MV-4-11 (cell line): Measurements from ENCODE around the gene TMPRSS13.
A peak's percentile ranks its signal among the peaks of the same experiment; 100 is the strongest.
"Not testable (repeated sequence)": the region's sequence is repeated elsewhere in the genome, so short reads cannot be mapped to it uniquely, and the experiment has no call there.

Experiments
- DNase-seq: peaks from one replicate; lab custom pipeline; 2025; lab: John Stamatoyannopoulos, UW

Gene TMPRSS13

DNA sequence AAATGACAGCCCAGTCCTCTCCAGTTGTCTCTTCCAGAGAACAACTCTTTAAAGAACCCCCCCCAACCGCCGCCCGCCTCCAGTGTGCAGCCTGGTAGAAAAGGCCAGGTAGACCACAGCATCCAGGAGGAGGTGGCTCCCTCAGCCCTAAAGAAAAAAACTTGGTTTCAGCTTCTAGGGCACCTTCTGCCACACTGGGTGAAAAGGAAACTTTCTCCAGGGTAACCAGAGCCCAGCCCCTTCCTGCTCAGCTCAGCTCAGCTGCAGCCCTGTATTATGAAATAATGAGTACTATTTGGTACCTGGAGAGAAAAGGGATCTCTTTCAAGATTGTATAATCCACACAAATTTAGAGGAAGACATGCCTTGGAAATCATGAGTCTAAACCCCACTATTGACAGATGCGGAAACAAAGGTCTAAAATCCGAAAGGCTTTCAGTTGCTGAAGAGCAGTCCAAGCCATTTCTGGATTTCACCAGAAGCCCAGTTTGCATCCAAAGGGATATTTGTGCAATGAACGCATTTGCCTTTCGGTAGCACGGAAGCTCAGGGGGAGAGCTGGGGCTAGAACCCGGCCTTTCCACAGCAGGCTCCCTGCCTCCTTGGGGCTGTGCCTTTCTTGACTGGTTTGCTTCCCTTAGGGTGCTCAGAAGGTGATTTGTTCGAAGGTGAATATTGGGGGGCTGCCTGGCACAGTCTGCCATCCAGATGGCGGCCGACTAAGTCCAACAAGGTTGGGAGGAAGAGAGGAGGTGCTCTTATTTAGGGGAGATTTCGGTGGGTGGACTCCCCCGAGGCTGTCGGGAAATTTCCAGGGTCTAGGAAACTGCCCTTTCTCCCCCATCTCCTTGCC is 56.0 kb downstream of the TMPRSS13 start:
- peak; percentile 18 for DNase-seq

DNA sequence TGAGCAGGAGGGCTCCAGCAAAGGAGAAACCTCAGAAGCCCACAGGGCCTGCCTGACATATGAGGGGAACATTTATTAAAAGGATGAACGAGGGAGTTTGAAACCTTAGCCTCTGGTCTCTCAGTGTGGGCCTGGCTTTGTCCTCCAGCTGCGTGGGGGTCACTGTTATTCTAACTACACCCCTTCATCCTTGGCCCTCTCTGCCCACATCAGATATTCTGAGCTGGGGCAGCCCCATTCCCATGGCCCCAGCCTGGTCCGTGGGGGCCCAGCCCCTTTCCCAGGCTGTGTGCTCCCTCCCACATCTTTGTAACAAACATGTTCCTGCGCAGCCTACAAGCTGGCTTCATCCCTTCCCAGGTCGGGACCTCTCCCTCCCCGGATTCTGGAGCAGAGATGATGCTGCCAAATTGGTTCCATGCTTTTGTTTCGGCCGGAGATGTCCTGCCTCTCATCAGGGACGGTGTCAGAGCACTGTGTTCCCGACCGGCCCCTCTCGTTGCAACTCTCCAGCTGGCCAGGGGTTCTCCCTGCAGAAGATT is 56.7 kb downstream of the TMPRSS13 start:
- no peak for DNase-seq

GRCh38 chr11:117871784-117872183 is 57.4 kb downstream of the TMPRSS13 start:
- no peak for DNase-seq

DNA sequence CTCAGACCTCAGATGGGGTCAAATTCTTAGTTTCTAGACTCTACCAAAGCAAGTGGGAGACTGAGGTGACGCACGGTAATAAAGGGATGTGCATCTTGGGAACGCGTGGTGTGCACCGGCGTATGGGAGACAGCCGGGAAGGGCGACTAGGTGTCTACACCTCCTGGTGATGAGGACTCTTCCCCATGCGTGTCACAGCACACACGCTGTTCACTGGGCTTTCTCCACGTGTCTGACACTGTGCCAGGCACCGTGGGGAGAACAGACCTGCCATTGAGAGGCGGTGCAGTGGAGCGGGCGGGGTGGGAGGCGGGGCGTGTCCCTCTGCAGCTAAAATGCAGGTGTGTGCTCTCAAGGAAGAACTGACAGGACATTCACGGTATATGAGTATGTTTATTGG is 58.0 kb downstream of the TMPRSS13 start:
- no peak for DNase-seq

- DNase-seq: no peak
These were observed 58.9 kb downstream of the TMPRSS13 start for GRCh38 chr11:117870103-117870952.

DNA sequence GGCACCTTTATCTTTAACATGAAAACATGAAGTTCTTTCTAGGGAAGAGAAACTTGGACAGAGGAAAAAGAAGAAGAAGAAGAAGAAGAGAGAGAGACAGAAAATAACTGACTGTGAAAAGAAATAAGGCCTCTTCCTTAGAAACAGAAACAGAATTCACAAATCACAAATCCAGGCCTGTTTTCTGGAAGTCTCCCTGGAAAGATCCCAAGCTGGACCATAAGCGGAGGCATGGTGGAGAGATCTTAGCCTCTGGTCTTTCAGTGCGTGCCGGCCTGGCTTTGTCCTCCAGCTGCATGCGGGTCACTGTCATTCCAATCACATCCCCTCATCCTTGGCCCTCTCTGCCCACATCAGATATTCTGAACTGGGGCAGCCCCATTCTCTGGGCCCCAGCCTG is 59.6 kb downstream of the TMPRSS13 start:
- no peak for DNase-seq

GRCh38 chr11:117868815-117869561 is 60.2 kb downstream of the TMPRSS13 start:
- DNase-seq: no peak

GRCh38 chr11:117868088-117868487 is 61.1 kb downstream of the TMPRSS13 start:
- no peak for DNase-seq

GRCh38 chr11:117866526-117866925 is 62.7 kb downstream of the TMPRSS13 start:
- DNase-seq: no peak

DNA sequence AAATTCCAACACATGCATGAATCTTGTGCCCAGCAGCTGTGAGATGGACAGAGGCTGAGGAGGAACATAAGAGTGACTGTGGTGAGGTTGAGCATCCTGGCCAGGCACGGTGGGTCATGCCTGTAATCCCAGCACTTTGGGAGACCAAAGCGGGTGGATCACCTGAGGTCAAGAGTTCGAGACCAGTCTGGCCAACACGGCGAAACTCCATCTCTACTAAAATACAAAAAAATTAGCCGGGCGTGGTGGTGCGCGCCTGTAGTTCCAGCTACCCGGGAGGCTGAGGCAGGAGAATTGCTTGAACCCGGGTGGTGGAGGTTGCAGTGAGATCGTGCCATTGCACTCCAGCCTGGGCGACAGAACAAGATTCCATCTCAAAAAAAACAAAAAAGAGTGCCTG is 63.7 kb downstream of the TMPRSS13 start:
- not testable (repeated sequence) for DNase-seq

DNA sequence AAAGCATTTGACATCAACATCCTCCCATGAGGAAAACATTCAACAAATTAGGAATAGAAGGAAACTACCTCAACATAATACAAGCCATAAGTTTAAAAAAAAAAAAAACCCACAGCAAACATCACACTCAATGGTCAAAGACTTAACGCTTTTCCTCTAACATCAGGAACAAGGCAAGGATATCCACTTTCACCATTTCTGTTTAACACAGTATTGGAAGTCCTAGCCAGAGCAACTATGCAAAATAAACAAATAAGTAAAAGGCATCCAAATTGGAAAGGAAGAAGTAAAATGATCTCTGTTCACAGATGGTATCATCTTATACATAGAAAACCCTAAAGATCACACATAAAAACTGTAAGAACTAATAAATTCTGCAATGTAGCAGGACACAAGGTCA is 65.8 kb downstream of the TMPRSS13 start:
- no peak for DNase-seq

DNA sequence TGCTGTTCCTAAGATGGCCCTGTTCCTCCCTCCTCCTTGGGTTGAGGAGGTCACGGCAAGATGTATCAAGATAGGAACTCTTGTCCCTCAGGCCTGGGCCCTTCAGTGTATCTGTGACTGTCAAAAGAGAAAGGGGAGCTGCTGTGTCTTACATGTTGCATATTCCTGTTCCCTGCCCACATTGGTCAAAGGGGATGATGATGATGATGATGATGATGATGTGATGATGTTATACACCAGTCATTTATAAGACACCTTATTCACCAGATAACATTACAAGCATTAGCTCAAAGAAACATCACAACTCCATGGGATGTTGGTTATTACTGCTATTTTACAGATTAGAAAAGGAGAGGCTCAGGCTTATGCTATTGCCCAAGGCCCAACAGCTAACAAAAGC is 66.4 kb downstream of the TMPRSS13 start:
- no peak for DNase-seq

DNA sequence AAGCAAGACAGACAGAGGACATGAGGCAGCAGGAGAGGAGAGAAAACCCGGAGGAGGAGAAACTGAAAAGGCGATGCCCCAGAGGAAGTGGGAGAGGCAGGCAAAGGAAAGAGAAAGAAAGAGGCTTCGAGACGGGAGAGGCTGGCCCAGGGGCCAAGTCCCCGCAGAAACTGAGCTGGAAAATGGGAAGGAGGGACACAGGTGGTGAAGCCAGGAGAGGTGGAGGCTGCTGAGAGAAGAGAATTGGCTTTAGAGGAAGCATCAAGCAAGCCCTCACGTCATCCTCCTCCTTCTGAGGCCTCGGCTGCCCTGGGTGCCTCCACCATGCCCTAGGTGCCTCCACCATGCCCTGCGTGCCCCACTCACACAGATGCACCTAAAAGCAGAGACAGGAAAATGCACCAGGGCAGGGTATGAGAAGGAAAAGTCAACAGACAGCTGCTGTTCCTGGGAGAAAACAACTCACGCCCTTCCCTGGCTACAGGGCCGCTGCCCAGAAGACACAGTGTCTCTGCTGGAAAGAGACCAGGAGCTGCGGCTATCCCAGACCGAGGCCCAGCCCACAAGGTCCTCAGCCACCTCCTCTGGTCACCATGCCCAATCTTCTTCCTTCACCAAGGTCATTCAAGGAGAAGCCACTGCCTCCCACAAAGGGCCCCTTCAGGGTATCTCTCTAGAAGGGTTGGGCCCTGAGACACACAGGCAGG is 67.0 kb downstream of the TMPRSS13 start:
- no peak for DNase-seq

GRCh38 chr11:117861151-117862018 is 67.8 kb downstream of the TMPRSS13 start:
- DNase-seq: no peak

DNA sequence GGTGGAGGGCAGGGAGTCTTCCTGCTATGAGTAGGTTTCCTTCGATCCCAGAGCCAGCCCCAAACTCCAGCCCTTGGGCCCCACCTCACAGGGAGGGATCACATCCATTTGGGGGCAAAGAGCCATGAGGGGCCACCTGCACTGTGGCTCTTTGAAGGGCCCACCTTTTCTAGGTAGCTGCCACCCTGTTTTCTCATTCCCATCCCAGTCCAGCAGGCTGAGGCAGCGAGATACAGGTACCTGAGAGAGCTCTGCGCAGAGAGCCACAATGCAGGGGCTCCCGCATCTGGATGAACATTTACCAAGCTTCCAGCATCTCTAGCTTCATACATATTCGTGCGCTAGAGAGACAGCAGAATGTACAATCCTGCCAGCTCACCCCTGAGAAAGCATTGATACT is 69.1 kb downstream of the TMPRSS13 start:
- no peak for DNase-seq

- DNase-seq: no peak
These were observed 69.6 kb downstream of the TMPRSS13 start for GRCh38 chr11:117859488-117860112.

DNA sequence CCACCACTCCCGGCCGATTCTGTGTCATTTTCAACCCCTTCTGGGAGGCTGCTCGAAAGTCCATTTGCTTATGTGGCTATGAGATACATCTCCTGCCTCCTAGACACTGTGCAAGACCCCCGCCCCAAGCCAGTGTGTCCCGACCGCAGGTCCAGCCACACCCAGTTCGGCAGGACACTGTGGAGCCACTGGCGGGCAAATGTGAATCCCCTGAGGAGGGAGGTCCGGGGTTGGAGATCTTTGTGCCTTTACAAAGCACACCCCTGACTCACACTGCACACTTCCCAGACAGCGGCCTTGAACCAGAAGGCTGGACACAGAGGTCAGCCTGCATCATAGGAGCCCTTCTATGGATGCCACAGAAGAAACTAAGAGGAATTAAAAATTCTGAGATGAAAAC is 70.1 kb downstream of the TMPRSS13 start:
- DNase-seq: no peak

DNA sequence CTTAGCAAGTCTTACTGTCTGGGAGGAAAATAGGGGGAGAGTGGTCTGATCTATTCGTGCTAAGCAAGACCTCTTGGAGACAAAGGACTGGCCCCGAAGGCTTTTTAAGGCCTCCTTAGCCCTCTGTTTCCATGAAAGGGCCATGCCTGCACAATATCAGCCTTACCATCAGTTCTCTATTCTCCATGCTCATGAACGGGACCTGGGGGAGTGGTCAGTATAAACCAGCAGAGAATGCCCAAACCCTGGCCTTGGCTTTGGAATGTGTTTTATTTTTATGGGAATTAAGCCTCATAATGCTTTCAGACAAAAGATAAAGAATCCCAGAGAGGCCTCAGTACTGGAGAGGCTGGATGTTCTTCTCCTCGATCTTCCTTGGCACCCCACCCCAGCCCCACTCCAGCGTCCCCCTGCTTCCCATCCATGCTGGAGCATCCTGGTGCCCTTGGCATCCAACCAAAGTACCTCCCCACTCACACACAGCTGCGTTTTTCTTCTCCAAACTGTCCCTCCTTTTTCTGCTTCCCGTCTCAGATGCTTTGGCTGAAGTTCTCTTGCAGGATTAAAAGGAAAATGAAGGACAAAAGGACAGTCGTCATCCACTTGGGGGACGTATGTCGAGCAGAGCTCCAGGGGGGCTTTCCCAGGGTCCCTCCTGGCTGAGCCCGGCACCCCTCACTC is 71.3 kb downstream of the TMPRSS13 start:
- DNase-seq: no peak

- DNase-seq: no peak
These were observed 73.1 kb downstream of the TMPRSS13 start for GRCh38 chr11:117855912-117856651.
